ENCODE results near the gene PELI2.

The PELI2 gene

GRCh38 chr14:56278383-56278782, 160.2 kb downstream of the PELI2 start:
- no peak for TF ChIP-seq CTCF (IDR thresholded peaks at IDR 0.05)

GRCh38 chr14:56280843-56281242, 162.6 kb downstream of the PELI2 start:
- H3K27me3 Mint-ChIP-seq (ENCODE audit: low read depth, poor library complexity): no peaks in the 10 kb centered on the region
- no peak for TF ChIP-seq CTCF (IDR thresholded peaks at IDR 0.05)
- H3K4me3 Mint-ChIP-seq: no peak overlapping the region
- no peak overlapping the region for H3K27ac Mint-ChIP-seq
- H3K36me3 Mint-ChIP-seq (ENCODE audit: low read depth): peaks cover 18% of the 10 kb centered on the region
- peaks cover 13% of the 10 kb centered on the region for H3K9me3 Mint-ChIP-seq
- no peak for DNase-seq
- no peaks in the 10 kb centered on the region for H3K4me1 Mint-ChIP-seq

More at GRCh38 chr14:56278383-56278782, 160.2 kb downstream of the PELI2 start:
- H3K4me3 Mint-ChIP-seq: no peak overlapping the region
- peaks cover 25% of the 10 kb centered on the region for H3K9me3 Mint-ChIP-seq
- H3K27me3 Mint-ChIP-seq (ENCODE audit: low read depth, poor library complexity): no peaks in the 10 kb centered on the region
- H3K4me1 Mint-ChIP-seq: no peaks in the 10 kb centered on the region
- H3K27ac Mint-ChIP-seq: no peak overlapping the region
- H3K36me3 Mint-ChIP-seq (ENCODE audit: low read depth): peaks cover 31% of the 10 kb centered on the region
- no peak for DNase-seq

GRCh38 chr14:56282179-56282578, 164.0 kb downstream of the PELI2 start:
- Mint-ChIP-seq H3K27ac (no peak overlapping the region), H3K27me3 (ENCODE audit: low read depth, poor library complexity) (no peaks in the 10 kb centered on the region), H3K36me3 (ENCODE audit: low read depth) (peaks cover 5% of the 10 kb centered on the region), H3K4me3 (no peak overlapping the region), H3K9me3 (no peaks in the 10 kb centered on the region), H3K4me1 (no peaks in the 10 kb centered on the region)
- TF ChIP-seq CTCF (IDR thresholded peaks at IDR 0.05): no peak
- DNase-seq: no peak

GRCh38 chr14:56284641-56285040, 166.4 kb downstream of the PELI2 start:
- no peak overlapping the region for H3K4me3 Mint-ChIP-seq
- no peaks in the 10 kb centered on the region for H3K27me3 Mint-ChIP-seq (ENCODE audit: low read depth, poor library complexity)
- TF ChIP-seq CTCF (IDR thresholded peaks at IDR 0.05): no peak
- H3K9me3 Mint-ChIP-seq: no peaks in the 10 kb centered on the region
- peaks cover 22% of the 10 kb centered on the region for H3K36me3 Mint-ChIP-seq (ENCODE audit: low read depth)
- H3K27ac Mint-ChIP-seq: no peak overlapping the region
- no peaks in the 10 kb centered on the region for H3K4me1 Mint-ChIP-seq
- no peak for DNase-seq

GRCh38 chr14:56289155-56289554, 170.9 kb downstream of the PELI2 start:
- TF ChIP-seq CTCF (IDR thresholded peaks at IDR 0.05): no peak

GRCh38 chr14:56290195-56290594, 172.0 kb downstream of the PELI2 start:
- Mint-ChIP-seq H3K4me3 (no peak overlapping the region), H3K36me3 (ENCODE audit: low read depth) (peaks cover 50% of the 10 kb centered on the region)

More at GRCh38 chr14:56289155-56289554, 170.9 kb downstream of the PELI2 start:
- DNase-seq: no peak
- H3K4me3 Mint-ChIP-seq: no peak overlapping the region
- no peak overlapping the region for H3K27ac Mint-ChIP-seq
- no peaks in the 10 kb centered on the region for H3K9me3 Mint-ChIP-seq
- peaks cover 46% of the 10 kb centered on the region for H3K36me3 Mint-ChIP-seq (ENCODE audit: low read depth)
- H3K4me1 Mint-ChIP-seq: peaks cover 11% of the 10 kb centered on the region
- H3K27me3 Mint-ChIP-seq (ENCODE audit: low read depth, poor library complexity): no peaks in the 10 kb centered on the region

More at GRCh38 chr14:56290195-56290594, 172.0 kb downstream of the PELI2 start:
- no peak for DNase-seq
- TF ChIP-seq CTCF (IDR thresholded peaks at IDR 0.05): no peak
- H3K27me3 Mint-ChIP-seq (ENCODE audit: low read depth, poor library complexity): no peaks in the 10 kb centered on the region
- no peaks in the 10 kb centered on the region for H3K9me3 Mint-ChIP-seq
- no peak overlapping the region for H3K27ac Mint-ChIP-seq
- H3K4me1 Mint-ChIP-seq: peaks cover 14% of the 10 kb centered on the region
